ENCODE measurements around the gene MAP3K12. TPM values are rescaled to one million over a fixed set of nuclear protein-coding genes. Genes with fewer than 3 reads are reported as not detected.

The MAP3K12 gene
- total and polyA plus RNA-seq, 10 of the 15 experiments (the other 5 are each of a cell fraction or from before 2014, with no cell fraction given) = 0.45 to 14.9 (median 6.9) TPM

DNA sequence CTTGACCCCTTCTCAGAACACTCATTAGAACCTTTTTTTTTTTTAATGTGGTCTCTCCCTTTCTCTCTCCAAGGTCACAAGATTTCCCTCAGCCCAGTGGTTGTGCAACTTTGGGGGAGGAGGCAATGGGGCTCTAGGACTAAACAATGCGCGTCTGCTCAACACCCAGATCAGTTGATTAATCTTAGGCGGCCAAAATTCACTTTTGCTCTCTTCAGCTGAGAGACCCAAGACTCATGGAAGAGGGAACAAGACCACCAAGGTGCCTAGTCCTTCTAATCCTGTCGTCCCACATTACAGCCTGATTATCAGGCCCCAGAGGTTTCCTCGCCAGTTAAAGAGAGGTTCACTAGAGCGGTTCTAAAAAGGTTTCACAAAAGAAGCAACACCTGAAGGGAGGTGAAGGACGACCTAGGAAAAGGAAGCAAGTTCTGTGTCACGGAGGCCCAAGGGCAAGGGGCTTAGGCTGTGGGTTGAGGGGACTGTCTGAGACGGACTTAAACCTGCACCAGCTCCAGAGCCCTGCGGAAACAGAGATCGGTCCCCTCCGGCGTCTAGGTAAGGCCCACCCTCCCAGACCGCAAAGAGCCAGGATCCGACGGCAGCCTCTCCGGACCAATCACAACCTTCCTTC, 1.0 kb upstream of the MAP3K12 start:
- TSS peak; percentile 85 for BruUV-seq (replicated peaks)
- FAIRE-seq = no peak
- WGBS (ENCODE audit: insufficient coverage, insufficient replicate concordance, low lambda C conversion rate, missing lambda C conversion rate) = under 1% methylated on average over 17 of the region's 17 CpGs
- SMC1A ChIA-PET (ENCODE audit: uncharacterized antibody, unreplicated experiment) = interaction anchor here (0.8 to 2.6 kb wide), 12 partner anchors 9 to 287 kb away, joined by 3 to 11 read pairs (median 4); partner anchors contain the start of genes MYG1 and SP1
- H3K4me1 ChIP-seq (ENCODE audit: control insufficient read depth, insufficient read depth, low read length) = peaks cover 13% of the 10 kb centered on the region
- peak overlapping the region; percentile 69 for H3K9ac ChIP-seq (ENCODE audit: control insufficient read depth, insufficient read depth, low read length)
- H3K27me3 ChIP-seq (replicated peaks in 1 of 2; ENCODE audit: control insufficient read depth in 2 of 2, insufficient read depth in 2 of 2, low read length in 1 of 2) = no peaks in the 10 kb centered on the region
- POLR2A ChIA-PET = interaction anchor here (0.5 to 2.4 kb wide), 17 partner anchors 8 to 254 kb away, joined by 3 to 18 read pairs (median 5); partner anchors contain the start of genes AAAS, ATF7, CISTR and PRR13
- intact Hi-C loops (cut with micrococcal nuclease; ENCODE audit: unreplicated experiment) (loop anchor here (5.0 kb wide), 1 partner anchor 48 kb away; the partner anchor contains the start of gene PCBP2), in situ Hi-C loops (cut with MboI) (no loop called here)
- no peak for DNase-seq (ENCODE audit: low read depth, low spot score)
- no peak; the same call in 2 of the 3 replicates for ATAC-seq
- H3K27ac ChIP-seq (ENCODE audit: control insufficient read depth, insufficient read depth) = peak overlapping the region; percentile 82
- H3K4me2 ChIP-seq (ENCODE audit: control insufficient read depth, insufficient read depth) = peak overlapping the region; percentile 81
- peaks cover 11% of the 10 kb centered on the region for H3K79me2 ChIP-seq (ENCODE audit: control insufficient read depth, insufficient read depth, low read length)
- no peaks in the 10 kb centered on the region for H3K9me3 ChIP-seq (replicated peaks; ENCODE audit: control insufficient read depth, insufficient read depth, low read length)
- no peaks in the 10 kb centered on the region for H4K20me1 ChIP-seq (ENCODE audit: control insufficient read depth, insufficient read depth)
- CTCF ChIA-PET = interaction anchor here (0.5 to 1.8 kb wide), 18 partner anchors 9 to 289 kb away, joined by 3 to 10 read pairs (median 6); partner anchors contain the start of genes AAAS and ATP5MC2
- RAD21 ChIA-PET (ENCODE audit: unreplicated experiment) = interaction anchor here (0.7 to 2.3 kb wide), 18 partner anchors 8 to 232 kb away, joined by 3 to 13 read pairs (median 5); partner anchors contain the start of genes AAAS, ATP5MC2, ESPL1 and SP1
- peak overlapping the region; percentile 83 for H2AFZ ChIP-seq (ENCODE audit: control insufficient read depth, low read depth, low read length)
- H3K36me3 ChIP-seq (ENCODE audit: control insufficient read depth in 2 of 2, insufficient read depth in 2 of 2, low read length in 1 of 2) = peaks cover 0 to 4% of the 10 kb centered on the region in 2 experiments; a peak in 1 of 4 replicates
- H3K4me3 ChIP-seq = peak overlapping the region; percentile 76
- TF ChIP-seq, protein P1, sequence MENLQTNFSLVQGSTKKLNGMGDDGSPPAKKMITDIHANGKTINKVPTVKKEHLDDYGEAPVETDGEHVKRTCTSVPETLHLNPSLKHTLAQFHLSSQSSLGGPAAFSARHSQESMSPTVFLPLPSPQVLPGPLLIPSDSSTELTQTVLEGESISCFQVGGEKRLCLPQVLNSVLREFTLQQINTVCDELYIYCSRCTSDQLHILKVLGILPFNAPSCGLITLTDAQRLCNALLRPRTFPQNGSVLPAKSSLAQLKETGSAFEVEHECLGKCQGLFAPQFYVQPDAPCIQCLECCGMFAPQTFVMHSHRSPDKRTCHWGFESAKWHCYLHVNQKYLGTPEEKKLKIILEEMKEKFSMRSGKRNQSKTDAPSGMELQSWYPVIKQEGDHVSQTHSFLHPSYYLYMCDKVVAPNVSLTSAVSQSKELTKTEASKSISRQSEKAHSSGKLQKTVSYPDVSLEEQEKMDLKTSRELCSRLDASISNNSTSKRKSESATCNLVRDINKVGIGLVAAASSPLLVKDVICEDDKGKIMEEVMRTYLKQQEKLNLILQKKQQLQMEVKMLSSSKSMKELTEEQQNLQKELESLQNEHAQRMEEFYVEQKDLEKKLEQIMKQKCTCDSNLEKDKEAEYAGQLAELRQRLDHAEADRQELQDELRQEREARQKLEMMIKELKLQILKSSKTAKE (IDR thresholded peaks at IDR 0.05; ENCODE audit: low read depth, poor library complexity, severe bottlenecking) = no peak
- TF ChIP-seq PAX5 (IDR thresholded peaks at IDR 0.05; ENCODE audit: borderline replicate concordance, low read depth, low read length) (no peak), POU2F2 (IDR thresholded peaks at IDR 0.05; ENCODE audit: borderline replicate concordance, low read depth, low read length) (no peak), CHD1 (IDR thresholded peaks at IDR 0.05; ENCODE audit: low read depth, low read length) (no peak), TAF1 (IDR thresholded peaks at IDR 0.05; ENCODE audit: borderline replicate concordance, low read depth, low read length) (0 out of 2 replicates have a peak, but pooled peaks have one; percentile 35), NFIC (IDR thresholded peaks at IDR 0.05; ENCODE audit: low read depth, low read length) (no peak), EED (IDR thresholded peaks at IDR 0.05; ENCODE audit: low read depth) (0 out of 2 replicates have a peak, but pooled peaks have one; percentile 5), KLF5 (IDR thresholded peaks at IDR 0.05; ENCODE audit: partially characterized antibody) (no peak), CREM (IDR thresholded peaks at IDR 0.05; ENCODE audit: low read depth) (no peak), YY1 (IDR thresholded peaks at IDR 0.05; ENCODE audit: low read depth, low read length) (0 out of 2 replicates have a peak, but pooled peaks have one; percentile 12), POLR2A (IDR thresholded peaks at IDR 0.05; ENCODE audit: low read depth, low read length) (peak; percentile 70), RUNX3 (IDR thresholded peaks at IDR 0.05; ENCODE audit: low read length) (peak; percentile 85), NR2F1 (conservative IDR thresholded peaks at IDR 0.05) (no peak), BACH1 (IDR thresholded peaks at IDR 0.05; ENCODE audit: borderline replicate concordance) (peak; percentile 30; the same call in 1 of the 2 replicates), POLR2AphosphoS5 (IDR thresholded peaks at IDR 0.05; ENCODE audit: low read length) (peak; percentile 76)
- TF ChIP-seq, protein P2, sequence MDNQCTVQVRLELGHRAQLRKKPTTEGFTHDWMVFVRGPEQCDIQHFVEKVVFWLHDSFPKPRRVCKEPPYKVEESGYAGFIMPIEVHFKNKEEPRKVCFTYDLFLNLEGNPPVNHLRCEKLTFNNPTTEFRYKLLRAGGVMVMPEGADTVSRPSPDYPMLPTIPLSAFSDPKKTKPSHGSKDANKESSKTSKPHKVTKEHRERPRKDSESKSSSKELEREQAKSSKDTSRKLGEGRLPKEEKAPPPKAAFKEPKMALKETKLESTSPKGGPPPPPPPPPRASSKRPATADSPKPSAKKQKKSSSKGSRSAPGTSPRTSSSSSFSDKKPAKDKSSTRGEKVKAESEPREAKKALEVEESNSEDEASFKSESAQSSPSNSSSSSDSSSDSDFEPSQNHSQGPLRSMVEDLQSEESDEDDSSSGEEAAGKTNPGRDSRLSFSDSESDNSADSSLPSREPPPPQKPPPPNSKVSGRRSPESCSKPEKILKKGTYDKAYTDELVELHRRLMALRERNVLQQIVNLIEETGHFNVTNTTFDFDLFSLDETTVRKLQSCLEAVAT (IDR thresholded peaks at IDR 0.05) = peak; percentile 48; the same call in 1 of the 2 replicates
- TF ChIP-seq, protein P3, sequence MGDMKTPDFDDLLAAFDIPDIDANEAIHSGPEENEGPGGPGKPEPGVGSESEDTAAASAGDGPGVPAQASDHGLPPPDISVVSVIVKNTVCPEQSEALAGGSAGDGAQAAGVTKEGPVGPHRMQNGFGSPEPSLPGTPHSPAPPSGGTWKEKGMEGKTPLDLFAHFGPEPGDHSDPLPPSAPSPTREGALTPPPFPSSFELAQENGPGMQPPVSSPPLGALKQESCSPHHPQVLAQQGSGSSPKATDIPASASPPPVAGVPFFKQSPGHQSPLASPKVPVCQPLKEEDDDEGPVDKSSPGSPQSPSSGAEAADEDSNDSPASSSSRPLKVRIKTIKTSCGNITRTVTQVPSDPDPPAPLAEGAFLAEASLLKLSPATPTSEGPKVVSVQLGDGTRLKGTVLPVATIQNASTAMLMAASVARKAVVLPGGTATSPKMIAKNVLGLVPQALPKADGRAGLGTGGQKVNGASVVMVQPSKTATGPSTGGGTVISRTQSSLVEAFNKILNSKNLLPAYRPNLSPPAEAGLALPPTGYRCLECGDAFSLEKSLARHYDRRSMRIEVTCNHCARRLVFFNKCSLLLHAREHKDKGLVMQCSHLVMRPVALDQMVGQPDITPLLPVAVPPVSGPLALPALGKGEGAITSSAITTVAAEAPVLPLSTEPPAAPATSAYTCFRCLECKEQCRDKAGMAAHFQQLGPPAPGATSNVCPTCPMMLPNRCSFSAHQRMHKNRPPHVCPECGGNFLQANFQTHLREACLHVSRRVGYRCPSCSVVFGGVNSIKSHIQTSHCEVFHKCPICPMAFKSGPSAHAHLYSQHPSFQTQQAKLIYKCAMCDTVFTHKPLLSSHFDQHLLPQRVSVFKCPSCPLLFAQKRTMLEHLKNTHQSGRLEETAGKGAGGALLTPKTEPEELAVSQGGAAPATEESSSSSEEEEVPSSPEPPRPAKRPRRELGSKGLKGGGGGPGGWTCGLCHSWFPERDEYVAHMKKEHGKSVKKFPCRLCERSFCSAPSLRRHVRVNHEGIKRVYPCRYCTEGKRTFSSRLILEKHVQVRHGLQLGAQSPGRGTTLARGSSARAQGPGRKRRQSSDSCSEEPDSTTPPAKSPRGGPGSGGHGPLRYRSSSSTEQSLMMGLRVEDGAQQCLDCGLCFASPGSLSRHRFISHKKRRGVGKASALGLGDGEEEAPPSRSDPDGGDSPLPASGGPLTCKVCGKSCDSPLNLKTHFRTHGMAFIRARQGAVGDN (IDR thresholded peaks at IDR 0.05) = peak; percentile 4; the same call in 1 of the 2 replicates
